Ecto neural progenitor cell (in vitro differentiated cells): ENCODE data around the gene IARS1.

Experiments used
- DNase-seq: peaks from one replicate; pipeline ENCODE4 v3.0.0-alpha.2; 2018; ENCODE audit warnings: low spot score

Gene IARS1

GRCh38 chr9:92295240-92295790 is 1.8 kb upstream of the IARS1 start:
- no peak for DNase-seq

- no peak for DNase-seq
Measured at GRCh38 chr9:92294297-92294676, 790 bp upstream of the IARS1 start.

- no peak for DNase-seq
Measured at GRCh38 chr9:92293075-92293354, 482 bp downstream of the IARS1 start.

- no peak for DNase-seq
Measured at GRCh38 chr9:92292338-92293074, 991 bp downstream of the IARS1 start.

- no peak for DNase-seq
Measured at GRCh38 chr9:92291577-92291976, 1.9 kb downstream of the IARS1 start.

- no peak for DNase-seq
Measured at GRCh38 chr9:92290785-92291429, 2.6 kb downstream of the IARS1 start.

GRCh38 chr9:92289708-92290390 is 3.6 kb downstream of the IARS1 start:
- no peak for DNase-seq

GRCh38 chr9:92279302-92279701 is 14.2 kb downstream of the IARS1 start:
- no peak for DNase-seq

- DNase-seq, result no peak
Measured at GRCh38 chr9:92278110-92278509, 15.4 kb downstream of the IARS1 start.

- DNase-seq, result no peak
Measured at GRCh38 chr9:92276331-92277032, 17.0 kb downstream of the IARS1 start.

GRCh38 chr9:92275541-92275940 is 18.0 kb downstream of the IARS1 start:
- no peak for DNase-seq

- DNase-seq, result no peak
Measured at GRCh38 chr9:92270511-92270910, 23.0 kb downstream of the IARS1 start.

- DNase-seq, result no peak
Measured at GRCh38 chr9:92266486-92266885, 27.0 kb downstream of the IARS1 start.

GRCh38 chr9:92265154-92265553 is 28.3 kb downstream of the IARS1 start:
- DNase-seq, result no peak

- DNase-seq, result no peak
Measured at GRCh38 chr9:92263131-92263530, 30.4 kb downstream of the IARS1 start.

GRCh38 chr9:92257327-92257726 is 36.2 kb downstream of the IARS1 start:
- no peak for DNase-seq

- no peak for DNase-seq
Measured at GRCh38 chr9:92254381-92255337, 38.8 kb downstream of the IARS1 start.

- no peak for DNase-seq
Measured at GRCh38 chr9:92253656-92254055, 39.8 kb downstream of the IARS1 start.

GRCh38 chr9:92247981-92248380 is 45.5 kb downstream of the IARS1 start:
- DNase-seq, result no peak

GRCh38 chr9:92247296-92247695 is 46.2 kb downstream of the IARS1 start:
- no peak for DNase-seq

- no peak for DNase-seq
Measured at GRCh38 chr9:92245005-92245797, 48.3 kb downstream of the IARS1 start.
